ENCODE measurements around the gene SKOR1. TPM values are rescaled to one million over a fixed set of nuclear protein-coding genes. Genes with fewer than 3 reads are reported as not detected.

The SKOR1 gene
- total and polyA plus RNA-seq, 2 of the 13 experiments (the other 11 are each of a cell fraction or from before 2014, with no cell fraction given): 0.09 to 0.11 TPM

DNA sequence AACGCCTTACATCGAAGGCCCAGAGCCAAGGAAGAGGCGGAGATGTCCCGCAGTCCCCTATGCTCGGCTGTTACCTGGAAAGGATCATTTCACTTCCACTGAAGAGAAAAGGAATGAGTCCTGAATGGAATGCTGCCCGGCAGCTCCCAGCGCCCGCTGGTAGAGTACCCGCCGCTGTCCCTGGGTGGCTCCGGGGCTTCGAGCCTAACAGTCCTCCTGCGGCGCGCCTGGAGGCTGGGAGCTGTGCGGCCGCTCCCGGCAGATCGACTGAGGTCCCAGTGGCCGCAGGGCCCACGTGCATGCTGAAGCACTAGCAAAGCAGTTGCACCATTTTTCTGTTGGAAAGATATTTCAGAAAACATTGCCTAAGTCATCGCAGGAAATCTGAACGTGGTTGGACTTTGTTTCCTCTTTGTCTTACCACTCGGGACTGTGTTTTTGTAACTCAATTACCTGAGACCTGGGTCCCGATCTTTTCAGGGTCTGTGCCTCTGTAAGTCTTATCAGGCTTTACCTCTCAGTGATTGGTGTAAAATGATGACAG is 13.6 kb downstream of the SKOR1 start (continued):
- TF ChIP-seq, protein P1, sequence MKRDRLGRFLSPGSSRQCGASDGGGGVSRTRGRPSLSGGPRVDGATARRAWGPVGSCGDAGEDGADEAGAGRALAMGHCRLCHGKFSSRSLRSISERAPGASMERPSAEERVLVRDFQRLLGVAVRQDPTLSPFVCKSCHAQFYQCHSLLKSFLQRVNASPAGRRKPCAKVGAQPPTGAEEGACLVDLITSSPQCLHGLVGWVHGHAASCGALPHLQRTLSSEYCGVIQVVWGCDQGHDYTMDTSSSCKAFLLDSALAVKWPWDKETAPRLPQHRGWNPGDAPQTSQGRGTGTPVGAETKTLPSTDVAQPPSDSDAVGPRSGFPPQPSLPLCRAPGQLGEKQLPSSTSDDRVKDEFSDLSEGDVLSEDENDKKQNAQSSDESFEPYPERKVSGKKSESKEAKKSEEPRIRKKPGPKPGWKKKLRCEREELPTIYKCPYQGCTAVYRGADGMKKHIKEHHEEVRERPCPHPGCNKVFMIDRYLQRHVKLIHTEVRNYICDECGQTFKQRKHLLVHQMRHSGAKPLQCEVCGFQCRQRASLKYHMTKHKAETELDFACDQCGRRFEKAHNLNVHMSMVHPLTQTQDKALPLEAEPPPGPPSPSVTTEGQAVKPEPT (CRISPR knock-in tag; IDR thresholded peaks at IDR 0.05; ENCODE audit: low read depth): no peak
- TF ChIP-seq ZNF768 (CRISPR knock-in tag; IDR thresholded peaks at IDR 0.05) (peak; percentile 56; the same call in 1 of the 2 replicates), ZNF263 (CRISPR knock-in tag; IDR thresholded peaks at IDR 0.05) (peak; percentile 61; the same call in 1 of the 2 replicates), NRL (CRISPR knock-in tag; IDR thresholded peaks at IDR 0.05; ENCODE audit: borderline replicate concordance) (peak; percentile 36; the same call in 1 of the 2 replicates), BHLHE40 (IDR thresholded peaks at IDR 0.05; ENCODE audit: low read length) (0 out of 2 replicates have a peak, but pooled peaks have one; percentile 45), YEATS4 (CRISPR knock-in tag; IDR thresholded peaks at IDR 0.05; ENCODE audit: borderline replicate concordance) (0 out of 2 replicates have a peak, but pooled peaks have one; percentile 23), NFIB (CRISPR knock-in tag; IDR thresholded peaks at IDR 0.05; ENCODE audit: borderline replicate concordance) (no peak), RARG (CRISPR knock-in tag; IDR thresholded peaks at IDR 0.05; ENCODE audit: low read depth) (no peak), KAT7 (CRISPR knock-in tag; IDR thresholded peaks at IDR 0.05; ENCODE audit: borderline replicate concordance) (peak; percentile 50; the same call in 1 of the 2 replicates), SOX5 (CRISPR knock-in tag; IDR thresholded peaks at IDR 0.05; ENCODE audit: borderline replicate concordance) (peak; percentile 22; the same call in 1 of the 2 replicates), TBX3 (IDR thresholded peaks at IDR 0.05; ENCODE audit: borderline replicate concordance) (no peak), PHF8 (CRISPR knock-in tag; IDR thresholded peaks at IDR 0.05) (peak; percentile 54; the same call in 1 of the 2 replicates), ZNF781 (CRISPR knock-in tag; IDR thresholded peaks at IDR 0.05; ENCODE audit: borderline replicate concordance, not compliant biosample characterization) (no peak)
- TF ChIP-seq, protein P2, sequence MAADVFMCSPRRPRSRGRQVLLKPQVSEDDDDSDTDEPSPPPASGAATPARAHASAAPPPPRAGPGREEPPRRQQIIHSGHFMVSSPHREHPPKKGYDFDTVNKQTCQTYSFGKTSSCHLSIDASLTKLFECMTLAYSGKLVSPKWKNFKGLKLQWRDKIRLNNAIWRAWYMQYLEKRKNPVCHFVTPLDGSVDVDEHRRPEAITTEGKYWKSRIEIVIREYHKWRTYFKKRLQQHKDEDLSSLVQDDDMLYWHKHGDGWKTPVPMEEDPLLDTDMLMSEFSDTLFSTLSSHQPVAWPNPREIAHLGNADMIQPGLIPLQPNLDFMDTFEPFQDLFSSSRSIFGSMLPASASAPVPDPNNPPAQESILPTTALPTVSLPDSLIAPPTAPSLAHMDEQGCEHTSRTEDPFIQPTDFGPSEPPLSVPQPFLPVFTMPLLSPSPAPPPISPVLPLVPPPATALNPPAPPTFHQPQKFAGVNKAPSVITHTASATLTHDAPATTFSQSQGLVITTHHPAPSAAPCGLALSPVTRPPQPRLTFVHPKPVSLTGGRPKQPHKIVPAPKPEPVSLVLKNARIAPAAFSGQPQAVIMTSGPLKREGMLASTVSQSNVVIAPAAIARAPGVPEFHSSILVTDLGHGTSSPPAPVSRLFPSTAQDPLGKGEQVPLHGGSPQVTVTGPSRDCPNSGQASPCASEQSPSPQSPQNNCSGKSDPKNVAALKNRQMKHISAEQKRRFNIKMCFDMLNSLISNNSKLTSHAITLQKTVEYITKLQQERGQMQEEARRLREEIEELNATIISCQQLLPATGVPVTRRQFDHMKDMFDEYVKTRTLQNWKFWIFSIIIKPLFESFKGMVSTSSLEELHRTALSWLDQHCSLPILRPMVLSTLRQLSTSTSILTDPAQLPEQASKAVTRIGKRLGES (CRISPR knock-in tag; IDR thresholded peaks at IDR 0.05; ENCODE audit: borderline replicate concordance): peak; percentile 28; the same call in 1 of the 2 replicates
- TF ChIP-seq, protein P3, sequence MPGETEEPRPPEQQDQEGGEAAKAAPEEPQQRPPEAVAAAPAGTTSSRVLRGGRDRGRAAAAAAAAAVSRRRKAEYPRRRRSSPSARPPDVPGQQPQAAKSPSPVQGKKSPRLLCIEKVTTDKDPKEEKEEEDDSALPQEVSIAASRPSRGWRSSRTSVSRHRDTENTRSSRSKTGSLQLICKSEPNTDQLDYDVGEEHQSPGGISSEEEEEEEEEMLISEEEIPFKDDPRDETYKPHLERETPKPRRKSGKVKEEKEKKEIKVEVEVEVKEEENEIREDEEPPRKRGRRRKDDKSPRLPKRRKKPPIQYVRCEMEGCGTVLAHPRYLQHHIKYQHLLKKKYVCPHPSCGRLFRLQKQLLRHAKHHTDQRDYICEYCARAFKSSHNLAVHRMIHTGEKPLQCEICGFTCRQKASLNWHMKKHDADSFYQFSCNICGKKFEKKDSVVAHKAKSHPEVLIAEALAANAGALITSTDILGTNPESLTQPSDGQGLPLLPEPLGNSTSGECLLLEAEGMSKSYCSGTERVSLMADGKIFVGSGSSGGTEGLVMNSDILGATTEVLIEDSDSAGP (CRISPR knock-in tag; IDR thresholded peaks at IDR 0.05; ENCODE audit: borderline replicate concordance): peak; percentile 39; the same call in 1 of the 2 replicates
- TF ChIP-seq, protein P4, sequence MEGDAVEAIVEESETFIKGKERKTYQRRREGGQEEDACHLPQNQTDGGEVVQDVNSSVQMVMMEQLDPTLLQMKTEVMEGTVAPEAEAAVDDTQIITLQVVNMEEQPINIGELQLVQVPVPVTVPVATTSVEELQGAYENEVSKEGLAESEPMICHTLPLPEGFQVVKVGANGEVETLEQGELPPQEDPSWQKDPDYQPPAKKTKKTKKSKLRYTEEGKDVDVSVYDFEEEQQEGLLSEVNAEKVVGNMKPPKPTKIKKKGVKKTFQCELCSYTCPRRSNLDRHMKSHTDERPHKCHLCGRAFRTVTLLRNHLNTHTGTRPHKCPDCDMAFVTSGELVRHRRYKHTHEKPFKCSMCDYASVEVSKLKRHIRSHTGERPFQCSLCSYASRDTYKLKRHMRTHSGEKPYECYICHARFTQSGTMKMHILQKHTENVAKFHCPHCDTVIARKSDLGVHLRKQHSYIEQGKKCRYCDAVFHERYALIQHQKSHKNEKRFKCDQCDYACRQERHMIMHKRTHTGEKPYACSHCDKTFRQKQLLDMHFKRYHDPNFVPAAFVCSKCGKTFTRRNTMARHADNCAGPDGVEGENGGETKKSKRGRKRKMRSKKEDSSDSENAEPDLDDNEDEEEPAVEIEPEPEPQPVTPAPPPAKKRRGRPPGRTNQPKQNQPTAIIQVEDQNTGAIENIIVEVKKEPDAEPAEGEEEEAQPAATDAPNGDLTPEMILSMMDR (CRISPR knock-in tag; IDR thresholded peaks at IDR 0.05): peak; percentile 26; the same call in 1 of the 2 replicates
- TF ChIP-seq, protein P5, sequence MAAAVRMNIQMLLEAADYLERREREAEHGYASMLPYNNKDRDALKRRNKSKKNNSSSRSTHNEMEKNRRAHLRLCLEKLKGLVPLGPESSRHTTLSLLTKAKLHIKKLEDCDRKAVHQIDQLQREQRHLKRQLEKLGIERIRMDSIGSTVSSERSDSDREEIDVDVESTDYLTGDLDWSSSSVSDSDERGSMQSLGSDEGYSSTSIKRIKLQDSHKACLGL (CRISPR knock-in tag; IDR thresholded peaks at IDR 0.05): peak; percentile 80; the same call in 1 of the 2 replicates

Measured in HepG2 (cell line).